HPDE6-E6E7 (cell line): ENCODE results near the gene ESPNL.

Experiments used
- DNase-seq: peaks from one replicate; pipeline ENCODE4 v3.0.0; 2011; ENCODE audit warnings: missing footprints; ENCODE audit errors: extremely low spot score

ESPNL gene

DNA sequence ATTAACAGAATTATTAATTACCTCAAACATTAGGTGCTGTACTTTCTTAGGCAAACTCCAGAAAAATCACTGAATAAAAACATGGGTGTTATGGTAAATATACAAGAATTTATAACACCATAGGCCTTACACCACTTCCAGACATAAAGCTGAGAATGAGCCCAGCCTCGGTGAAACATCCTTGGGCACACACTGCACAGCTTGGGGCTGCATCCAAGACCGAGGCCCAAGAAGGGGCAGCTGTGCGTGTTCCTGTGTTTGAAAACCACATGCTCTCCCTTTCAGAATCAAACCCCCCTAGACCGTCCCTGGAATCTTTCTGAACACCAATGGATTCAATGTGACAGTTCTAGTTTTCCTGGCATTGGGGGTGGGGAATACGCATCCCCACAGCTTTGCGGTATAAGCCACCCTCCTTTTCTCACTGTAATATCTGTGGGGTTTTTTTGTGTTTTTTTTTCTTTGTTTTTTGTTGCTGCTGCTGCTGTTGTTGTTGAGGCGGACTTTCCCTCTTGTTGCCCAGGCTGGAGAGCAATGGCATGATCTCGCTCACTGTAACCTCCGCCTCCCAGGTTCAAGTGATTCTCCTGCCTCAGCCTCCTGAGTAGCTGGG is 71.5 kb downstream of the ESPNL start:
- no peak for DNase-seq

DNA sequence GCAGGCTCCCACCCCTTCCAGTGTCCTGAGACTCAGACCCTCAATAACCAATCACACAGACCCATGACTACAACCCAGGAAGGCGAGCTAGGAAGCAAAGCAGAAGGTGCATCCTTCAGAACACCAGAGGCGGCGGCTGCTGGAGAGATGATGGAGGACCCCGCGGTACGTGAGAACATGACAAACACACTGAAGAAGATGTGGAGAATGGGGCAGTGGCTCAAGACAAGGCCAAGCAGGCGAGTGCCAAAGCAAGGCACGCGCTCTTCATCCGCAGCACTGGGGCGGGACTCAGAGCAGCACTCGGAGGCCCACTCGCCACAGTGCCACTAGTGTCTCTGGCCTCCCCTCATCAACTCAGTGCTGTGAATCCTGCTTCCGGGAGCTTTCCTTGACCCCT is 72.3 kb downstream of the ESPNL start:
- DNase-seq = no peak

DNA sequence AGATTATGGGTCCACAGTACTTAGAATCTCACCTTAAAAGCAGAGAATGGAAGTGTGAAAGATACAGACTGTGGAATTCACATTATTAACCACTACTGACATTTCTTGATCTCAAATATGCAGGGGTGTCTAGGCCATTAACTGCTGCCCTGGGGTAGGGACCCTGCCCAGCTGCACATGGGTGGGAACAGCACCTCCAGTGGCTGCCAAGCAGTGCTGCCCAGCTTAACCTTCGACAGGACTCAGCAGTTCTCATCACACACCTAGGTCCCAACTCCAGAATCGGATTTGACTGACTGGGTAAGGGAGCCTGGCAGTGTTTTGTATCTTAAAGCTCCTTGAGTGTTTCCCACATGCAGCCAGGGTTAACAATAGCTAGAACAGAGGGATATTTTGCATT is 73.6 kb downstream of the ESPNL start:
- no peak for DNase-seq

DNA sequence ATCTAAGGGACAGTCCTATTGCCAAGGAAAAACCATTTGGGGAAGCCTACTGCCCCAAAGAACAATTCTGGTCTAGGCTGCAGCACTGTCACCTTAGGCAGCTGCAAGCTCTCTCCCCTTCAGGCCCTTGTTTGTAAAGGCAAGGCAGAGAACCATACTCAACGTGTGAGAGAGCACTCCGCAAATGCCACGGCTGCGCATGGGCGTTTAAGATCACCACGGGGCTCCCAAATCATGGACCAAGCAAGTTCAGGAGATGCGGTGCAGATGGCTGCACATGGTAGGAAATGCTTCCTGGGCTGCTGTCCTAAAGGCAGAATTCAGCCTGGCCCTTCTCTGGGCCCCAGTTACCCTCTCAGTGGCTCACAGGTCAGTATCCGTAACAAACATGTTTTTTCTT is 74.2 kb downstream of the ESPNL start:
- no peak for DNase-seq

DNA sequence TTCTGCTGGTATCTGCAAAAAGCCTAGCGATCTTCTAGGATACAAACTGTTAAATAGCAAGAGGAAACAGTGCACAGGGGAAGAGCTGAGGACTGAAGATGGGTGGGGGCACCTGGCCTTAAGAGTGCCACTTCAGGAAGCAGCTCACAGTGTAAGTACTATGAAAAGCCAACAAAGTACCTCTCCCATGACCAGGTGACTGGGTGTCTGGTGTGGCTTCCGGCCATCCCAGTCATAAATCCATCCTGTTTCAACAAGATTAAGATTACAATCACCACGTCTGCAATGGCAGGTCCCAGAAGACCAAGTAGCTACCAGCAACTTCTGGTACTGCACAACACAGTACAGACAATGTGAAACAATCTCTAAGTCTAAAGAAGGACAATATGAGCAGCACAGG is 74.6 kb downstream of the ESPNL start:
- DNase-seq = no peak

DNA sequence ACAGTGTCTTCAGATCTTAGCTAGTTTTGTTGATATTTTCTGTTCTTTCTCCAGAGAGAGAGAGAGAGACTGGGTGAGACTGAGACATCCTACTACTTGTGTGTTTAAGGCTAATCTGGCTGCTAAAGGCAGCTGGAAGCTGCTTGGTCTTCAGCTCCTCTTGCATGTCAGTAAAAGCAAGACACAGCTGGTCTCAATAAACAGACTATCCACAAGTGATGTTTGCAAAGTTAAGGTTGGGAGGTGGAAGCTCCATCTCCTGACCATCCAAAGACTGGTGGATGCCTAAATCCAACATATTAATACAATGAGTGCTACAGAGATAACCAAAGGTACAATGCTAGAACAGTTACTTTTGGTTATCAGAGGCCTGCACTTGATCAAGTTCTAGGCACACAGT is 76.5 kb downstream of the ESPNL start:
- DNase-seq = no peak

DNA sequence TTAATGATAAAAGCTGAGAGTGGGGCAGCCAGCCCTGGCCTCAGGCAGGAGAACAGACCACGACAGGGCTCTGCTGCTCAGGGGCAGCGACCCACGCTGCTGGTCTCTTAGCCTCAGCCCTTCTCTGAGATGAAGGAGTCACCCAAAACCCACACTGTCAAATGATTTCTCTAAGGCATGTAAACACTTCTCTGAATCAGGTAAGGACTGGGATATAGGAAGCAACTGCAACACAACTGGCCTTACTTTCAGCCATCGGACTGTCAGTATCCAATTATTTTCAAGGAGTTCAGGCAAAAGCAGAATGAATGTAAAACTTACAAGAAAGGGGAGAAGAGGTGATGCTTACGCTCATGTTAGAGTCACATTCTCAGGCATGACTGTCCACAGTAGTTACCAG is 80.4 kb downstream of the ESPNL start:
- DNase-seq = no peak

DNA sequence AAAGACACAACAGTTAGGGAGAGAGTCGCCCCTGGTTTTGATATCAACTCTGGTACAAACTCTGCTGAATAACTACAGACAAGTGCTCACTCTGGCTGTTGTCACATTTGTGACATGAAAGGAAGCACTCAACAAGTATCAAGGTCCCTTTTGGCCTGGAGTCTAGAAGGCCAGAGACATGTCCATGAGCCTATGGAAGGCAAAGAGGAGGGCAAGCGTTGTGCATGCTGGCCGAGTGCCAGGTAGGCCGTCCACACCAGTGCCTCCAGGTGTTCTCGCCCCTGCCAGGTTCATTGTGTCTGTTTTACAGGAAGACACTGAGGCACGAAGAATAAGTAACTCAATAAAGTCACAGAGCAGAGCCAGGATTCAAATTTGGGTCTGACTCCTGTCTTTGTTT is 82.2 kb downstream of the ESPNL start:
- DNase-seq = no peak
